HEK293T (cell line): Measurements from ENCODE around the gene NEK4.

Source experiments
- ARNT ChIP-seq: fragments of 450-650 bp; IDR thresholded peaks from 2 replicates; pipeline ENCODE4 v1.6.1; 2017; ENCODE audit warnings: mild to moderate bottlenecking
- BHLHE40 ChIP-seq: fragments of 450-650 bp; IDR thresholded peaks from 2 replicates; pipeline ENCODE4 v1.6.1; 2016; ENCODE audit warnings: mild to moderate bottlenecking, moderate library complexity, borderline replicate concordance
- FOXM1 ChIP-seq: fragments of 450-650 bp; IDR thresholded peaks from 2 replicates; pipeline ENCODE4 v1.6.1; 2017; ENCODE audit warnings: mild to moderate bottlenecking, borderline replicate concordance
- HDGF ChIP-seq: fragments of 450-650 bp; IDR thresholded peaks from 2 replicates; pipeline ENCODE4 v1.6.1; 2017; ENCODE audit warnings: antibody characterized with exemption, borderline replicate concordance
- LEF1 ChIP-seq: fragments of 450-650 bp; IDR thresholded peaks from 2 replicates; pipeline ENCODE4 v1.6.1; 2017; ENCODE audit warnings: mild to moderate bottlenecking, borderline replicate concordance
- NFRKB ChIP-seq: fragments of 450-650 bp; IDR thresholded peaks from 2 replicates; pipeline ENCODE4 v1.6.1; 2016; ENCODE audit warnings: mild to moderate bottlenecking, moderate library complexity
- PKNOX1 ChIP-seq: fragments of 450-650 bp; IDR thresholded peaks from 2 replicates; pipeline ENCODE4 v1.6.1; 2016
- SP1 ChIP-seq: fragments of 450-650 bp; IDR thresholded peaks from 2 replicates; pipeline ENCODE4 v1.6.1; 2017
- TARDBP ChIP-seq: fragments of 450-650 bp; IDR thresholded peaks from 2 replicates; pipeline ENCODE4 v1.6.1; 2016

- TF ChIP-seq BHLHE40 (no peak), TARDBP (no peak), ARNT (no peak), HDGF (no peak), LEF1 (no peak), FOXM1 (no peak), SP1 (no peak), PKNOX1 (no peak), NFRKB (no peak)
These were observed 89.1 kb downstream of the NEK4 start for GRCh38 chr3:52681596-52681995.
